ENCODE results near the gene IRF9. TPM values are rescaled to one million over a fixed set of nuclear protein-coding genes. Genes with fewer than 3 reads are reported as not detected.
A peak's percentile ranks its signal among the peaks of the same experiment; 100 is the strongest.

Gene IRF9
- total RNA-seq, 1 experiment from 2014 or later: 15.6 TPM

- ChIA-PET POLR2A (interaction anchor here (0.6 to 1.7 kb wide), 4 partner anchors 9 to 495 kb away, joined by 3 to 5 read pairs (median 3); partner anchors contain the start of genes DCAF11, NRL and PCK2), CTCF (interaction anchor here (0.7 to 4.3 kb wide), 5 partner anchors 17 to 77 kb away, joined by 3 to 31 read pairs (median 5); partner anchors contain the start of genes IRF9 and MDP1)
- Mint-ChIP-seq H3K36me3 (peaks cover 33% of the 10 kb centered on the region), H3K4me1 (peaks cover 31% of the 10 kb centered on the region), H3K27me3 (ENCODE audit: low read depth) (no peaks in the 10 kb centered on the region), H3K4me3 (peak overlapping the region; percentile 95), H3K27ac (peak overlapping the region; percentile 80), H3K9me3 (no peaks in the 10 kb centered on the region)
- DNase-seq (ENCODE audit: low spot score): no peak
- ATAC-seq: no peak
- no peak for TF ChIP-seq FOXP4 (CRISPR knock-in tag; IDR thresholded peaks at IDR 0.05)
- TF ChIP-seq, protein P1, sequence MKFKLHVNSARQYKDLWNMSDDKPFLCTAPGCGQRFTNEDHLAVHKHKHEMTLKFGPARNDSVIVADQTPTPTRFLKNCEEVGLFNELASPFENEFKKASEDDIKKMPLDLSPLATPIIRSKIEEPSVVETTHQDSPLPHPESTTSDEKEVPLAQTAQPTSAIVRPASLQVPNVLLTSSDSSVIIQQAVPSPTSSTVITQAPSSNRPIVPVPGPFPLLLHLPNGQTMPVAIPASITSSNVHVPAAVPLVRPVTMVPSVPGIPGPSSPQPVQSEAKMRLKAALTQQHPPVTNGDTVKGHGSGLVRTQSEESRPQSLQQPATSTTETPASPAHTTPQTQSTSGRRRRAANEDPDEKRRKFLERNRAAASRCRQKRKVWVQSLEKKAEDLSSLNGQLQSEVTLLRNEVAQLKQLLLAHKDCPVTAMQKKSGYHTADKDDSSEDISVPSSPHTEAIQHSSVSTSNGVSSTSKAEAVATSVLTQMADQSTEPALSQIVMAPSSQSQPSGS (CRISPR knock-in tag; IDR thresholded peaks at IDR 0.05; ENCODE audit: borderline replicate concordance, low read depth): no peak
- TF ChIP-seq ZNF396 (CRISPR knock-in tag; IDR thresholded peaks at IDR 0.05; ENCODE audit: borderline replicate concordance): no peak
- no peak for TF ChIP-seq SMAD3 (CRISPR knock-in tag; IDR thresholded peaks at IDR 0.05; ENCODE audit: borderline replicate concordance)
- no peak for TF ChIP-seq ZNF532 (CRISPR knock-in tag; IDR thresholded peaks at IDR 0.05; ENCODE audit: borderline replicate concordance)
- TF ChIP-seq KAT7 (CRISPR knock-in tag; IDR thresholded peaks at IDR 0.05; ENCODE audit: borderline replicate concordance): no peak
- TF ChIP-seq, protein P2, sequence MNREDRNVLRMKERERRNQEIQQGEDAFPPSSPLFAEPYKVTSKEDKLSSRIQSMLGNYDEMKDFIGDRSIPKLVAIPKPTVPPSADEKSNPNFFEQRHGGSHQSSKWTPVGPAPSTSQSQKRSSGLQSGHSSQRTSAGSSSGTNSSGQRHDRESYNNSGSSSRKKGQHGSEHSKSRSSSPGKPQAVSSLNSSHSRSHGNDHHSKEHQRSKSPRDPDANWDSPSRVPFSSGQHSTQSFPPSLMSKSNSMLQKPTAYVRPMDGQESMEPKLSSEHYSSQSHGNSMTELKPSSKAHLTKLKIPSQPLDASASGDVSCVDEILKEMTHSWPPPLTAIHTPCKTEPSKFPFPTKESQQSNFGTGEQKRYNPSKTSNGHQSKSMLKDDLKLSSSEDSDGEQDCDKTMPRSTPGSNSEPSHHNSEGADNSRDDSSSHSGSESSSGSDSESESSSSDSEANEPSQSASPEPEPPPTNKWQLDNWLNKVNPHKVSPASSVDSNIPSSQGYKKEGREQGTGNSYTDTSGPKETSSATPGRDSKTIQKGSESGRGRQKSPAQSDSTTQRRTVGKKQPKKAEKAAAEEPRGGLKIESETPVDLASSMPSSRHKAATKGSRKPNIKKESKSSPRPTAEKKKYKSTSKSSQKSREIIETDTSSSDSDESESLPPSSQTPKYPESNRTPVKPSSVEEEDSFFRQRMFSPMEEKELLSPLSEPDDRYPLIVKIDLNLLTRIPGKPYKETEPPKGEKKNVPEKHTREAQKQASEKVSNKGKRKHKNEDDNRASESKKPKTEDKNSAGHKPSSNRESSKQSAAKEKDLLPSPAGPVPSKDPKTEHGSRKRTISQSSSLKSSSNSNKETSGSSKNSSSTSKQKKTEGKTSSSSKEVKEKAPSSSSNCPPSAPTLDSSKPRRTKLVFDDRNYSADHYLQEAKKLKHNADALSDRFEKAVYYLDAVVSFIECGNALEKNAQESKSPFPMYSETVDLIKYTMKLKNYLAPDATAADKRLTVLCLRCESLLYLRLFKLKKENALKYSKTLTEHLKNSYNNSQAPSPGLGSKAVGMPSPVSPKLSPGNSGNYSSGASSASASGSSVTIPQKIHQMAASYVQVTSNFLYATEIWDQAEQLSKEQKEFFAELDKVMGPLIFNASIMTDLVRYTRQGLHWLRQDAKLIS (CRISPR knock-in tag; IDR thresholded peaks at IDR 0.05; ENCODE audit: borderline replicate concordance): no peak
- no peak for TF ChIP-seq ZNF423 (CRISPR knock-in tag; IDR thresholded peaks at IDR 0.05)
- no peak for TF ChIP-seq PRDM15 (CRISPR knock-in tag; IDR thresholded peaks at IDR 0.05)
- TF ChIP-seq, protein P3, sequence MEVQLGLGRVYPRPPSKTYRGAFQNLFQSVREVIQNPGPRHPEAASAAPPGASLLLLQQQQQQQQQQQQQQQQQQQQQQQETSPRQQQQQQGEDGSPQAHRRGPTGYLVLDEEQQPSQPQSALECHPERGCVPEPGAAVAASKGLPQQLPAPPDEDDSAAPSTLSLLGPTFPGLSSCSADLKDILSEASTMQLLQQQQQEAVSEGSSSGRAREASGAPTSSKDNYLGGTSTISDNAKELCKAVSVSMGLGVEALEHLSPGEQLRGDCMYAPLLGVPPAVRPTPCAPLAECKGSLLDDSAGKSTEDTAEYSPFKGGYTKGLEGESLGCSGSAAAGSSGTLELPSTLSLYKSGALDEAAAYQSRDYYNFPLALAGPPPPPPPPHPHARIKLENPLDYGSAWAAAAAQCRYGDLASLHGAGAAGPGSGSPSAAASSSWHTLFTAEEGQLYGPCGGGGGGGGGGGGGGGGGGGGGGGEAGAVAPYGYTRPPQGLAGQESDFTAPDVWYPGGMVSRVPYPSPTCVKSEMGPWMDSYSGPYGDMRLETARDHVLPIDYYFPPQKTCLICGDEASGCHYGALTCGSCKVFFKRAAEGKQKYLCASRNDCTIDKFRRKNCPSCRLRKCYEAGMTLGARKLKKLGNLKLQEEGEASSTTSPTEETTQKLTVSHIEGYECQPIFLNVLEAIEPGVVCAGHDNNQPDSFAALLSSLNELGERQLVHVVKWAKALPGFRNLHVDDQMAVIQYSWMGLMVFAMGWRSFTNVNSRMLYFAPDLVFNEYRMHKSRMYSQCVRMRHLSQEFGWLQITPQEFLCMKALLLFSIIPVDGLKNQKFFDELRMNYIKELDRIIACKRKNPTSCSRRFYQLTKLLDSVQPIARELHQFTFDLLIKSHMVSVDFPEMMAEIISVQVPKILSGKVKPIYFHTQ (CRISPR knock-in tag; IDR thresholded peaks at IDR 0.05): no peak
- TF ChIP-seq, protein P4, sequence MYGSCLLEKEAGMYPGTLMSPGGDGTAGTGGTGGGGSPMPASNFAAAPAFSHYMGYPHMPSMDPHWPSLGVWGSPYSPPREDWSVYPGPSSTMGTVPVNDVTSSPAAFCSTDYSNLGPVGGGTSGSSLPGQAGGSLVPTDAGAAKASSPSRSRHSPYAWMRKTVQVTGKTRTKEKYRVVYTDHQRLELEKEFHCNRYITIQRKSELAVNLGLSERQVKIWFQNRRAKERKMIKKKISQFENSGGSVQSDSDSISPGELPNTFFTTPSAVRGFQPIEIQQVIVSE (CRISPR knock-in tag; IDR thresholded peaks at IDR 0.05; ENCODE audit: borderline replicate concordance): no peak
- TF ChIP-seq JUN (CRISPR knock-in tag; IDR thresholded peaks at IDR 0.05): no peak
- no peak for TF ChIP-seq NFATC4 (CRISPR knock-in tag; IDR thresholded peaks at IDR 0.05)
- TF ChIP-seq FOXP1 (CRISPR knock-in tag; IDR thresholded peaks at IDR 0.05; ENCODE audit: borderline replicate concordance): no peak
- TF ChIP-seq ZNF232 (CRISPR knock-in tag; IDR thresholded peaks at IDR 0.05): no peak
- TF ChIP-seq ATF1 (CRISPR knock-in tag; IDR thresholded peaks at IDR 0.05): no peak
Measured at GRCh38 chr14:24138396-24139271, 22.4 kb upstream of the IRF9 start.

Measured in WTC11 (cell line).